HG03103 (cell line): Measurements from ENCODE around the gene RABAC1.
A peak's percentile ranks its signal among the peaks of the same experiment; 100 is the strongest.
"Not testable (repeated sequence)": the region's sequence is repeated elsewhere in the genome, so short reads cannot be mapped to it uniquely, and the experiment has no call there.

Source experiments
- ATAC-seq: cut with Tn5 transposase; IDR thresholded peaks from one replicate; pipeline ENCODE4 v1.9.1; 2021; ENCODE audit warnings: low read depth; ENCODE audit not compliant: unreplicated experiment

Gene RABAC1

DNA sequence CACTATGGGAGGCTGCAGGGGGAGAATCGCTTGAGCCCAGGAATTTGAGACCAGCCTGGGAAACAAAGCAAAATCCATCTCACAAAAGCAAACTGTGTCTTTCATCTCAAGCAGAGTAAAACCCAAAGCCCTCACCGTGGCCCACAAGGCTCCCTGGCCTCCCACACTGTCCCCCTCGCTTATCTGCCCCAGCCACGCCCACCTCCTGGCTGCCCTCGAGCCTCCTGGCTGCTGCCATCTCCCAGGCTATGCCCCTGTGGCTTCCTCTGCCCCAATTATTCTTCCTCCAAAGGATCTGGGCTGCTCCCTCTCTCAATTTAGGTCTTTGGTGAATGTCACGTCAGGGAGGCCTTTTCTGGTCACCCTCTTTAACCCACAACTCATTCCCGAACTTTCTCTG, 3.6 kb downstream of the RABAC1 start:
- no peak for ATAC-seq

DNA sequence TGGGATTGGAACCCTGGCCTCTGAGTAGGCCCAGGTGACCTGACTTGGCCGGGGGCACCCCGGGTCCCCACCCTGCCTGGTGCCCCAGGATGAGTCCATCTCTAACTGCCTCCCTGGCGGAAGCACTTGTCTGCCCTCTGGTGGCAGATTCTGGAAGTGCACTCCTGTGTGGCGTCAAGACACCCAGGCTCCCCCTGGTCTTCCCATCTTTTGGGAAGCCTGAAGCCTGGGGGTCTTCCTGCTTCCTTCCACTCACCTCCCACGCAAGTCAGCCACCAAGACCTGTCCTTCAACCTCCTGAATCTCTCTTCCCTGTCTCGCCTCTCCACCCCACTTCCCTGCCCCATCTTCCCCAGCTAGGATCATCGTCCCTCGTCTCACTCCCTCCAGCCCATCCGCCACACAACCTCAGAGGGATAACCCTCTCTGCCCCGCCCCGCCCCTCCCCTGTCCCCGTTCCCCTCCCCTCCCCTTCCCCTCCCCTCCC, 7.4 kb downstream of the RABAC1 start:
- ATAC-seq, result no peak

DNA sequence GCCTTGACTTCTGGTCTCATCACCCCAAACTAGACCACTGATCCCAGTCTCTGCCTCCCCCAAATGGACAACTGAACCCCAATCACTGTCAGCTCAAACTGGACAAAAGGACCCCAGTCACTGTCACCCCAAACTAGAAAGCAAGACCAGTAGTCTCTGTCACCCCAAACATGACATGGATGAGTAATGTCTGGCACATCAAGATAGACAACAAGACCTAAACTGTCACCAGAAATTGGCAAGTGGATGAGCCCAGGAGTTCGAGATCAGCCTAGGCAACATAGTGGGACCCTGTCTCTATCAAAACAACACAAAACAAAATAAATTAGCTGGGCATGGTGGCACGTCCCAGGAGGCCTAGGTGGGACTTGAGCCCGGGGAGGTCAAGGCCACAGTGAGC, 12.0 kb downstream of the RABAC1 start:
- no peak for ATAC-seq

DNA sequence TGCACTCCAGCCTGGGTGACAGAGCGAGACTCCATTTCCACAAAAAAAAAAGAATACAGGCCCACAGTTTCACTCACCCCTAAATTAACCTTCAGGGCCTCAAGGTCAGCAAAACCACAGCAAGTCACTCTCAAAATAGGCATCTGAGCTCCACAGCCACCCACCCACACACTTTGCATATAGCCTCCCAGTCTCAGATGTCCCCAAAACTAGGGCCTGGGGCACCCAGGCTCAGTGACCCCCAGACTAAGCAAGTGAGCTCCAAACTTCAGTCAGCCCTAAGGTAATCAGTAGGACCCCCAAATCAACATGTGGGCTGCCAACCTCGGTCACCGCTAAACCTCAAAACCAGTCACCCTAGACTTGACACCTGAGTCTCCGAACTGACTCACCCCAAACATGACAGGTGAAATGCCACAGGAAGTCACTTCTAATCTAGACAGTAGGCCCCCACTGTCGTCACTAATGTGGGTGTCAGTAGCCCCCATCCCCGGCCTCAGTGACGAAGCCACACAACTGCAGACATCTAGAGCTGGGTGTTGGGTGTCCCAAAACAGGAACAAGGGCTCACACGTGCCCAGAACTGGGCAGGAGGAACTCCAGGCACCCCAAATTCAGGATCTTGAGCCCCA, 13.9 kb downstream of the RABAC1 start:
- ATAC-seq, result peak; percentile 74

DNA sequence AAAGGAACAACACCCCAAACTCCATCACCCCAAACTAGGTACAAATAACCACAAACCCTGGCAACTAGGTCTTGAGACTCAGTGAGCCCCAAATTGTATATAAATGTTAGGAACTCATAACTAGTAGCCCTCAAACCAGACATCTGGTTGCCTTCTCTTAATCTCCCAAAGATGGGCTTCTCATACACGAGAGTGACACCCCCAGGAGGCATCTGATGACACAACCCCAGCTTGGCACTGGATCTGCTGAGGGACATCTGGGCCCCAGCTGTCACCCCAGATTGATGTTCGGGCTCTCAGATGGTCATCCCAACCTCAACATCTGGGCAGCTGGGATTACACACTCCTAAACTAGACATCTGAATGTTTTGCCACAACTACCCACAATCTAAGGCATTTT, 14.8 kb downstream of the RABAC1 start:
- no peak for ATAC-seq

DNA sequence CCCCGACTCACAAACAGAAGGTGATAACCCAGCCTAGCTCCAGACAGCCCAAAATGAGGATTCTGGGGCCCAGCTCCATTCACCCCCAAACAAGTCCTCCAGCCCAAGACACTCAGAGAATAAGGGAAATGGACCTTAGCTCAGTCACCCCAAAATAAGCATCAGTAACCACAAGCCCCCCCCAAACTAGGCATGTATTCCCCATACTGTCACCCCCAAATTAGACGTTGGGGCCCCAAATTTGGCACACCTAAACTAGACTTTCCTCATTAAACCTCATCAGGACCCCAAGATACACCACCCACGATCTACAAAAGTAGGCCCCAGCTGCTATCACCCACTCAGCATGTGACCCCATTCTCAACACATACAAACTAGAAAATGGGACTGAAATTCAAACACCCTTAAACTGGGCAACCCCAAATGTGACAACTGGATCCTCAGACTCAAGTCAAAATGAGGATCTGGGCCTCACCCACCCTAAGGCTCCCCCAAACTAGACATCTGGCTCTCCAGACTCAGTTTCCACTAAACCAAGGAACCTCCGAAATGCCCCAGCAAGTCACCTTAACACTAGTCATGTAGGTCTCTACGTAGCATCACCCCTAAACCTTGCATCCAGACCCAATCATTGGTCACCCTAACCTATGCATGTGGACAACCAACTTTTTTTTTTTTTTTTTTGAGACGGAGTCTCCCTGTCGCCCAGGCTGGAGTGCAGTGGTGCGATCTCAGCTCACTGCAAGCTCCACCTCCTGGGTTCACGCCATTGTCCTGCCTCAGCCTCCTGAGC, 17.5 kb downstream of the RABAC1 start:
- no peak for ATAC-seq

DNA sequence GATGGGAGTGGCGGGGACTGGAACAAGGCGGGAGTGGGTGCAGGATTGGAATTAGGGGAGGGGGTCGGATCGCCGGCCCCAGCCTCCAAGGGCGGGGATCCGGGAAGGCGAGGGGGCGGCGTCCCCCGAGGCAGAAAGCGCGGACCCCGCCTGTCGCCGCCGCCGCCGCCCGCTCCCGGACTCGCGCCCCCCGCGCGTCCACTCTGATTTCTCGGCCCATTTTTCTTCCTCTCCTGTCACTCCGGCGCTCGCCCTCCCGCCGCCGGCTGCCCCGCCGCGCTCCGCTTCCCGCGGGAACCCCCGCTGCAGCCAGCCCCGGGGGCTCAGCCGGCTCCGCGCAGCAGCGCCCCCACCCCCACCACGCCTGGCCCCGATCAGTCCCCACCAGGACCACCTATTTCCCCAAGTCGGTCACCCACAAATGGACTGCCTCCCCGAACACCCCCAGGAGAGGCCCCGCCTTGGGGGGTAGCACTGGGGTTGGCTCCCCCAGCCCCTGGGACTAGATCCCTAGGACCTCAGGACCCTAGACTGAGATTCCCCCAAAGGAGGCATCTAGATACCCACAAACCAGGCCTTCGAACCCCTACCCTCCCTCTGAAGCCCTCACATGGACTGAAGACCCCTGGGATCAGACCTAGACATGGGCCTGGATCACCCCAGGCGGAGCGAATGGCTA, 18.3 kb downstream of the RABAC1 start:
- no peak for ATAC-seq

DNA sequence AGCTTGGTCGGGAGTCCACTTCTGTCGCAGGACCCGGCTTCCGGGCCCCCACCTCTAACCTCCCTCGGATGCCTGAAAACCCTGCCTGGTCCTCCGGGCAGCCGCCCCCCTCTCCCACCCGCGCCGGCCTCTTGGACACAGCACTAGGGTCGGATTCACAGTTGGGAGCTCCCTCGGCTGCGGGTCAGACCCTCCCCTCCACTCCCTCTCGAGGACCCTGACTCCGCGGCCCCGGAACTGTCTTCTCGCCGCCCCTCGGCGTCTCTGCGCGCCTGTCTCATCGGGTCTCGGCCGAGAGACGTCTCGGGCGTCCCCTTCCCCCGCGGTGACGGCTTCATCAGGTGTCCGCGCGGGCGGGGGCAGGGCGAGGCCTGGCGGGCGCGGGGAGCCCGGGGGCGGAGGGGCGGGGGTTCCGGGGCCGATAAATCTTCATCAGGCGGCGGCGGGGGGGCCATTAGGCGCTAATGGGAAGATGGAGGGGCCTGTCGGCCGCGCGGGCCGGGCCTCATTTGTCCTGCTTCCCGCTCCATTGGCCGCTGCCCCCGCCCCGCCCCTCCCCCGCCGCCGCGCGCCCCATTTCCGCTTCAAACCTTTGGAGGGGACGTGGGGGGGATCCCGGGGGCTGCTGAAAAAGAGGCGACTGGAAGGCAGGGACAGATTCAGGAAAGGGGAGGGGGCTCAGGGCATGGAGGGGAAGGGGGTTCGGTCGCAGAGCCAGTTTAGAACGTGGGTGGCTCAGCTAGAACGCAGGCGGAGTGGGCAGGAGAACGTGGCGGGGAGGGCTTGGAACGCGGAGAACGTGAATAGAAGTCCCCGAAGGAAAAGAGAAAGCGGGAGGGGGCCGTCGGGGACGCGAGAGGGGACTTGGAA, 19.0 kb downstream of the RABAC1 start:
- no peak for ATAC-seq

DNA sequence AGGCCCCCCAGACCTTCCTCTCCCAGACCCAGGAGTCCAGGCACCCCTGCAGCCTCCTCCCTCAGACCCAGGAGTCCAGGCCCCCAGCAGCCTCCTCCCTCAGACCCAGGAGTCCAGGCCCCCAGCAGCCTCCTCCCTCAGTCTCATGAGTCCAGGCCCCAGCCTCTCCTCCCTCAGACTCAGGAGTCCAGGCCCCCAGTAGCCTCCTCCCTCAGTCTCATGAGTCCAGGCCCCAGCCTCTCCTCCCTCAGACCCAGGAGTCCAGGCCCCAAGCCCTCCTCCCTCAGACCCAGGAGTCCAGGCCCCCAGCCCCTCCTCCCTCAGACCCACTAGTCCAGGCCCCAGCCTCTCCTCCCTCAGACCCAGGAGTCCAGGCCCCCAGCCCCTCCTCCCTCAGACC, 19.9 kb downstream of the RABAC1 start:
- ATAC-seq, result not testable (repeated sequence)

DNA sequence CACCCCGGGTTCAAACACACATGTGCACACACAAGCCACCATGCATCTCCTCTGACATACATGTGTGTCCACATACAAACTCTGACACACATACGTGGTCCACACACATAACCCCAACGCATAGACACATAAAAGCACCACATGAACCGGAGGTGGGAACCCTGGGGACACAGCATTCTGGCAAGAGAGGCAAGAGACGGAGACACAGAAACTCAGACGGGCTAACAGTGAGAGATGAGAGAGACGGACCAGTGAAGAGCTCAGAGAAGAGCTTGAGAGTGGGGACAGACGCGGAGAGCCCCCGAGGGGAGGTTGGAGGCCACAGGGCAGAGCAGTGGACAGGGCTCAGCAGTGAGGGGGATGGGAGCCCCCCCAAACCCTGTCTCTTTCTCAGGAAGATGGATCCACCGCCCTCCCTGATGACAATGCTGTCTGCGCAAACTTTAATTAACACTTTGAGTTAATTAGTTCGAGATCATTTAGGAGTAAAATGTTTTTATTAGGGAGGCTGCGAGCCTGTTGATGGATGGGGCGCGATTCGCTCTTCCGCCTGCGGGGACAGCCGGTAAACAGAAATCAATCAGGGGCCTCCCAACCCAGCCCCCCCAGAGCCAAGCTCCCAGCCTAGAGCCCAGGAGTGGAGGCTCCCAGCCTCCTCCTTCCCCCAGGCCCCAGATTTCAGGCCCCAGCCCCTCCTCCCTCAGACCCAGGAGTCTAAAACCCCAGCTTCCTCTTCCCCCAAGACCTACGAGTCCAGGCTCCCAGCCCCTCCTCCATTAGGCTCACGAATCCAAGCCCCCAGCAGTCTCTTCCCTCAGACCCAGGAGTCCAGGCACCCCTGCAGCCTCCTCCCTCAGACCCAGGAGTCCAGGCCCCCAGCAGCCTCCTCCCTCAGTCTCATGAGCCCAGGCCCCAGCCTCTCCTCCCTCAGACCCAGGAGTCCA, 21.3 kb downstream of the RABAC1 start:
- no peak for ATAC-seq

DNA sequence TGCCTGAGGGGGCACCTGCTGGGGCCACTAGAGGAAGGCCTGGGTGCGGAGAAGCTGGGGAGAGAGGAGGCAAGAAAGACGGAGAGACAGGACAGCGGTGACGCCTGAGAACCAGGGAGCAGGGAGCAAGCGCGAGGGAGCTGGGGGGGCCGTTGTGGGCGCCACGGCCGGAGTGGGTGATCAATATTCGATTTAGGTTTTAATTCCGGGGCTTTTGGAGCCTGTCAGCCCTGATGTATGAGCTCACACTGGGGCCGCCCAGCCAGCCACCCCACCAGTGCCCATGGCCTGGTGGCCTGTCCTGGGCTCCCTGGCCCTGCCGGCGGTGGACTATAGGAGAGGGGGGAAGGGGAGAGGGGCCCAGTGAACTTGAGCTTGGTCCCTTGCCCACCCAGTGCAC, 22.2 kb downstream of the RABAC1 start:
- ATAC-seq, result no peak

DNA sequence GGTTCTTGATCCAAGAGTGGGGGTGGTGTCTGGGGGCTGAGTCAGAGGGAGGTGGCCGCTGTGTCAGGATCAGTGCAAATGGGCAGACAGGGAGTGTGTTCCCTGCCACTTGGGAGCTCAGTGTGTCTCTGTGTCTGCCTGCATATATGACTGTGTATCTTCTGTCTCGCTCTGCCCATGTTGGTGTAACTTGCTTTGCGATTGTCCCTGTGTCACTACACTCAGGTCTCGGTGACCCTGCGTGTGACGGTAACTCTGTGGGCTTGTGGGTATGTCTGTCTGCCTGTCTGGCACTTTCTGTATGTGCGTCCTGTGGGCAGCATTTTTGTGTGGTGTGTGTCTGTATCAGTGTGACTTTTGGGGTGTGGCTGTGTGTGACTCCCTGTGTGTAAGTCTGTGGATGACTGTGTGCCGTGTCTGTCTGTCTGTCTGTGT, 22.7 kb downstream of the RABAC1 start:
- ATAC-seq, result no peak

DNA sequence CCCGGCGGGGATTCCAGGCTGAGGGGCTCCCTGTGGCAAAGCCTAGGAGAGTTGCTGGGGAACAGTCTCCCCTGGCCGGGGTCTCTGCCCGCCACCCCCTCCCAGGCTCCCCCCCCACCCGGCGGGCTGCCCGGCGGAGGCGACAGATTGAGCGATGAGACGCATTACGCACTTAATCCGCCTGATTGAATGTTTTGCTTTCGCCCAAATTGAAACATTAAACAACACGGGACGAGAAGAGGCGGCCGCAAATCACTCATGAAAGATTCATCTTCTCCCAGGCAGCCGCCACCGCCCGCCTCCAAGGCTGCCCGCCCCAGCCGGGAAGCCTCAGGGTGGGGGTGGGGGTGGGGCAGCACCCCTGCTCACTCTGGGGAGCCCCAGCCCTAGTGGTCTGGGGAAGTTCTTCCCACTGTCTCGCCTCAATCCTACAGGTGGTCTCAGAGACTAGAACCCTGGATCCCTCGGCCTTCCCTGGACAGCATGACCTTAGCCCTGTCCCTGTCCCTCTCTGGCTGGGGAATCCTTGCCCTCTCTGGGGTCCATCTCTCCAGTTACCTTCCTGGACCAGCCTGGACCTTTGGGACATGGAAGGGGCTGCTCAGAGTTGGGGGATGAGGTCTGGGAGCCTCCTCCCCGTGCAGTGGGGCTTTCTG, 23.2 kb downstream of the RABAC1 start:
- no peak for ATAC-seq

DNA sequence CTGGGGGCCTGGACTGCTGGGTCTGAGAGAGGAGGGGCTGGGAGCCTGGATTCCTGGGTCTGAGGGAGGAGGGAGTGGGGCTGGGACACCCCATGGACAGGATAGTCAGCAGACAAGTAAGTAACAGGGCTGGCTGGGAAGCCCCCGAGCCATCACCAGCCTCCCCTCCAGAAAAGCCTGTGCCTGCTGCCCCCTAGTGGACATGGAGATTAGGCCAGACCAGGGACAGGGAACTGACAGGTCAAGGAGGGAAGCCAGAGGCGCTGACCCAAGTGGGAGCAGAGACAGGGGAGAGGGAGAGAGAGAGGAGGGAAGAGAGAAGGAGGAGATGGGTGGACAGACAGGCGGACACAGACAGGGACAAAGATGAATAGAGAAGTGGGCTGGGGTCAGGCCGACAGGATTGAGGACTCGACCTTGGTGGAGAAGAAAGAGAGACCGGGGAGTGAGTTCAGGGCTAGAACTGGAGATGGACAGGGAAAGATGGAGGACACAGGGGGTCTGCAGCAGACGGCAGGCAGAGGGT, 24.2 kb downstream of the RABAC1 start:
- ATAC-seq, result no peak

DNA sequence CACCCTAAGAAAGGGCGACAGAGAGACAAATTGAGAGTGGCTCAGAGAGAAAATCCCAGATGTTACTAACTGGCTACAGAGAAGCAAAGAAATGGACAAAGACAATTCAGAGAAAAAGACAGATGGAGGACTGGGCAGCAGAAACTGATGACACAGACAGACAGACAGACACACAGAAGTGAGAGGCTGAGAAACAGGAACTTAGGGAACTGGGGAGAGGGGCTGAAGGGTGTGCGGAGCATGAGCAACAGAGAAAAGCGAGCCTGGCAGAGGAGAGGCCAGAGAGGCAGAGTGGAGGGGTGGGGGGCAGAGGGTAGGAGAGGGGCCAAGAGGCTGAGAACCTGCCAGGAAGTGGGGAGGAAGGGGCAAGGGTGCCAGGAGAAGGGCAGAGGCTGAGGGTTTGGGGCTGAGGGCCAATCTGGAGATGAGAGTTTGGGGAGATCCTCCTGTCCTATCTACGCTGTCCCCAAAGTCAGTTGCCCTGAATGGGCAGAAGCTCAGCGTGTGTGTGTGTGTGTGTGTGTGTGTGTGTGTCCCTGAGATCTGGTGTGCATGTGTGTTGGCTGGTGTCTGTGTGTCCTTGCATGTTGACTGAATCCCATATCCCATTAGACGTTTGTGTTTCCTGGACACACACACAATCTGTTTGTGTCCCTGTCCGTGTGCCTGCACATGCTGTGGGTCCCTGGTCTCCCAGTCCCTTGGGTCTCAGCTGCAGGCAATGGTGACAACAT, 25.3 kb downstream of the RABAC1 start:
- no peak for ATAC-seq

DNA sequence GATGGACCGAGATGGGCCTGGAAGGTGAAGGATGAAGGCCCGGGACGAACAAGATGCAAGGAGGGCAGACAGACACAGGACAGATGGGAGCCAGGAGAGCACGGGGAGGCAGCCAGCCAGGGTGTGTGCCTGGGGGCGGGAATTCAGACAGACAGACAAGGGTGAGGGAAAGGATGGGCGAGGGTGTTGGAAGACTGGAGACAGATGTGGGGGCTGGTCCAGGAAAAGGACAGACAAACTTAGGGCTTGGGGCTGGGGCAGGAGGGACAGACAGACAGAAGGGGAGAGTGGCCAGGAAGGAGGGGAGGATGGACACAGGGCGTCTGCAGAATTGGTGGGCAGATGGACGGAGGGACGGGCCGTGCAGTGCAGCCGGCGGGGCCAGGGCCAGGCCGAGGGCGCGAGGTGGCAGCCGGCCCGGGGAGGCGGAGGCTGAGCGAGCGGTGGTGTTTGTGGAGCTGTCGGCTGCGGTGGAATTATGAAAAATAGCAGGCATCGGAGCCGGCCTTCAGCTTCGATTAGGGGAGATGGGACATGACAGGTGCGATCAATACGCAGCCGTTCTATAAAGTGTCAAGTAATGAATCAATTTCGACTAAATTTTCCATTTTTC, 26.3 kb downstream of the RABAC1 start:
- ATAC-seq, result no peak

DNA sequence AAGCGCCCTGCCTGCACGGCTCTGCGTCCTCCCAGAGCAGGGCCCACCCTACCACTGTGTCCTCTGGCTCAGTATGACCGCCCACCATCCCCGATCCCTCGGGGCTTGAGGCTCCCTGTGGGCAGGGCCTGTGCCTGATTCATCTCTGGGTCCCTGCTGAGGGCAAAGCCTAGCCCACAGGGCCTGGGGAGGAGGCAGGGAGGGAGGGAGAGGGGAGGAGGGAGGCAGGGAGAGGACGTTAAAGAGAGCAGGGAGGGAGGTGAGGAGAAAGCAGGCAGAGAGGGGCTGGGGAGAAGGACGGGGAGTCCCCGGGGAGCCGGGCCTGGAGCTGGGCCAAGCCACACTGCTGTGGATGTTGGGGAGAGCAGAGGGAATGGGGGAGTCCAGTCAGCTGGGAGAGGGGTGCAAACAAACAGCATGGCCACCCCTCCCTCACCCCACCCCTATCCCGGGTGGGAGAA, 26.8 kb downstream of the RABAC1 start:
- no peak for ATAC-seq
